H1 (cell line): ENCODE data around the gene ITGB8. TPM values are rescaled to one million over a fixed set of nuclear protein-coding genes. Genes with fewer than 3 reads are reported as not detected.

ENCODE experiments used
- CBX5 ChIP-seq: fragments of 300-800, 300-1000 bp; sonication (generic); IDR thresholded peaks from 2 replicates; pipeline ENCODE4 v1.7.1; 2016; ENCODE audit warnings: antibody characterized with exemption, low read length, low read depth
- CBX8 ChIP-seq: fragments of 300-800, 300-1000 bp; sonication (generic); IDR thresholded peaks from 2 replicates; pipeline ENCODE4 v1.7.1; 2016; ENCODE audit warnings: low read depth, low read length, borderline replicate concordance
- CHD1 ChIP-seq: IDR thresholded peaks from 2 replicates; pipeline ENCODE4 v1.6.1; 2012; ENCODE audit warnings: low read depth, low read length, improper control_type of control experiment
- POLR2AphosphoS5 ChIP-seq: IDR thresholded peaks from 2 replicates; pipeline ENCODE4 v1.6.1; 2011; ENCODE audit warnings: low read depth, low read length
- polyA plus RNA-seq, 7 experiments: library from polyadenylated mRNA; depleted of rRNA in 3 of 7; stranded (reverse) in 5 of 7; unstranded in 2 of 7; fragments of >200 nt in 5 of 7; fragments of 200-250 nt in 2 of 7; gene quantifications; 1 replicate in 5 of 7; 2 replicates in 1 of 7; 4 replicates in 1 of 7; pipeline versions ENCODE4 v1.2.1 to v1.2.3, GENCODE V29; 2011 to 2013; ENCODE audit warnings: missing spikeins in 2 of 7, mixed read lengths in 2 of 7
- total RNA-seq: library from RNA; stranded (reverse); fragmentation: NEBNext Ultra II Directional; extraction: Animal tissue kit (Norgen Biotek cat#: 25700); gene quantifications from 2 replicates; pipeline ENCODE4 v1.2.1, GENCODE V29; 2021
- TF ChIP-seq, protein P1 (sequence below): fragments of 300-600 bp; sonication (generic); IDR thresholded peaks from 2 replicates; pipeline ENCODE4 v1.7.1; 2012; ENCODE audit warnings: low read length, moderate library complexity, mild to moderate bottlenecking, inconsistent platforms; ENCODE audit not compliant: insufficient replicate concordance
- TF ChIP-seq, protein P2 (sequence below): IDR thresholded peaks from 2 replicates; pipeline ENCODE4 v1.6.1; 2012; ENCODE audit warnings: inconsistent platforms

The ITGB8 gene
- total and polyA plus RNA-seq, 2 of the 8 experiments (the other 6 are each of a cell fraction or from before 2014, with no cell fraction given) = 1.2 to 3.6 TPM

DNA sequence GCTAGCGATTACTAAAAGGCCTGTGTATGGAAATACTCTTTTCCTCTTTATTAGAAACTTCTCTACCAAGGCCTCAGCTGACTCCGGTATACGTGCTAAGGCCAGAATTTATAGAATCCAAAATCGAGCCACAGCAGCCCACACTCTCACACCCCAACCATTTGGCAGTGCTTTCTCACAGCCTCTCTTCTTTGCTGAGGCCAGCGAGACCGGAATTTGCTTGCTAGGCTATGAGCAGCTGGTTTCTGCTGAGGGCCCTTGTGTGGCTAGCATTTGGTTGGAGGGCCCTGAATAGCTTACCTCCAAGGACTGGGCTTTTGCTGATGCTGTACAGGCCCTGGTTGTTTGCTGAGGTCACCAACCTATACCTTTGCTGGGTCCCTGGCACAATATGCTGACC is 46.1 kb downstream of the ITGB8 start (continued):
- TF ChIP-seq, protein P1, sequence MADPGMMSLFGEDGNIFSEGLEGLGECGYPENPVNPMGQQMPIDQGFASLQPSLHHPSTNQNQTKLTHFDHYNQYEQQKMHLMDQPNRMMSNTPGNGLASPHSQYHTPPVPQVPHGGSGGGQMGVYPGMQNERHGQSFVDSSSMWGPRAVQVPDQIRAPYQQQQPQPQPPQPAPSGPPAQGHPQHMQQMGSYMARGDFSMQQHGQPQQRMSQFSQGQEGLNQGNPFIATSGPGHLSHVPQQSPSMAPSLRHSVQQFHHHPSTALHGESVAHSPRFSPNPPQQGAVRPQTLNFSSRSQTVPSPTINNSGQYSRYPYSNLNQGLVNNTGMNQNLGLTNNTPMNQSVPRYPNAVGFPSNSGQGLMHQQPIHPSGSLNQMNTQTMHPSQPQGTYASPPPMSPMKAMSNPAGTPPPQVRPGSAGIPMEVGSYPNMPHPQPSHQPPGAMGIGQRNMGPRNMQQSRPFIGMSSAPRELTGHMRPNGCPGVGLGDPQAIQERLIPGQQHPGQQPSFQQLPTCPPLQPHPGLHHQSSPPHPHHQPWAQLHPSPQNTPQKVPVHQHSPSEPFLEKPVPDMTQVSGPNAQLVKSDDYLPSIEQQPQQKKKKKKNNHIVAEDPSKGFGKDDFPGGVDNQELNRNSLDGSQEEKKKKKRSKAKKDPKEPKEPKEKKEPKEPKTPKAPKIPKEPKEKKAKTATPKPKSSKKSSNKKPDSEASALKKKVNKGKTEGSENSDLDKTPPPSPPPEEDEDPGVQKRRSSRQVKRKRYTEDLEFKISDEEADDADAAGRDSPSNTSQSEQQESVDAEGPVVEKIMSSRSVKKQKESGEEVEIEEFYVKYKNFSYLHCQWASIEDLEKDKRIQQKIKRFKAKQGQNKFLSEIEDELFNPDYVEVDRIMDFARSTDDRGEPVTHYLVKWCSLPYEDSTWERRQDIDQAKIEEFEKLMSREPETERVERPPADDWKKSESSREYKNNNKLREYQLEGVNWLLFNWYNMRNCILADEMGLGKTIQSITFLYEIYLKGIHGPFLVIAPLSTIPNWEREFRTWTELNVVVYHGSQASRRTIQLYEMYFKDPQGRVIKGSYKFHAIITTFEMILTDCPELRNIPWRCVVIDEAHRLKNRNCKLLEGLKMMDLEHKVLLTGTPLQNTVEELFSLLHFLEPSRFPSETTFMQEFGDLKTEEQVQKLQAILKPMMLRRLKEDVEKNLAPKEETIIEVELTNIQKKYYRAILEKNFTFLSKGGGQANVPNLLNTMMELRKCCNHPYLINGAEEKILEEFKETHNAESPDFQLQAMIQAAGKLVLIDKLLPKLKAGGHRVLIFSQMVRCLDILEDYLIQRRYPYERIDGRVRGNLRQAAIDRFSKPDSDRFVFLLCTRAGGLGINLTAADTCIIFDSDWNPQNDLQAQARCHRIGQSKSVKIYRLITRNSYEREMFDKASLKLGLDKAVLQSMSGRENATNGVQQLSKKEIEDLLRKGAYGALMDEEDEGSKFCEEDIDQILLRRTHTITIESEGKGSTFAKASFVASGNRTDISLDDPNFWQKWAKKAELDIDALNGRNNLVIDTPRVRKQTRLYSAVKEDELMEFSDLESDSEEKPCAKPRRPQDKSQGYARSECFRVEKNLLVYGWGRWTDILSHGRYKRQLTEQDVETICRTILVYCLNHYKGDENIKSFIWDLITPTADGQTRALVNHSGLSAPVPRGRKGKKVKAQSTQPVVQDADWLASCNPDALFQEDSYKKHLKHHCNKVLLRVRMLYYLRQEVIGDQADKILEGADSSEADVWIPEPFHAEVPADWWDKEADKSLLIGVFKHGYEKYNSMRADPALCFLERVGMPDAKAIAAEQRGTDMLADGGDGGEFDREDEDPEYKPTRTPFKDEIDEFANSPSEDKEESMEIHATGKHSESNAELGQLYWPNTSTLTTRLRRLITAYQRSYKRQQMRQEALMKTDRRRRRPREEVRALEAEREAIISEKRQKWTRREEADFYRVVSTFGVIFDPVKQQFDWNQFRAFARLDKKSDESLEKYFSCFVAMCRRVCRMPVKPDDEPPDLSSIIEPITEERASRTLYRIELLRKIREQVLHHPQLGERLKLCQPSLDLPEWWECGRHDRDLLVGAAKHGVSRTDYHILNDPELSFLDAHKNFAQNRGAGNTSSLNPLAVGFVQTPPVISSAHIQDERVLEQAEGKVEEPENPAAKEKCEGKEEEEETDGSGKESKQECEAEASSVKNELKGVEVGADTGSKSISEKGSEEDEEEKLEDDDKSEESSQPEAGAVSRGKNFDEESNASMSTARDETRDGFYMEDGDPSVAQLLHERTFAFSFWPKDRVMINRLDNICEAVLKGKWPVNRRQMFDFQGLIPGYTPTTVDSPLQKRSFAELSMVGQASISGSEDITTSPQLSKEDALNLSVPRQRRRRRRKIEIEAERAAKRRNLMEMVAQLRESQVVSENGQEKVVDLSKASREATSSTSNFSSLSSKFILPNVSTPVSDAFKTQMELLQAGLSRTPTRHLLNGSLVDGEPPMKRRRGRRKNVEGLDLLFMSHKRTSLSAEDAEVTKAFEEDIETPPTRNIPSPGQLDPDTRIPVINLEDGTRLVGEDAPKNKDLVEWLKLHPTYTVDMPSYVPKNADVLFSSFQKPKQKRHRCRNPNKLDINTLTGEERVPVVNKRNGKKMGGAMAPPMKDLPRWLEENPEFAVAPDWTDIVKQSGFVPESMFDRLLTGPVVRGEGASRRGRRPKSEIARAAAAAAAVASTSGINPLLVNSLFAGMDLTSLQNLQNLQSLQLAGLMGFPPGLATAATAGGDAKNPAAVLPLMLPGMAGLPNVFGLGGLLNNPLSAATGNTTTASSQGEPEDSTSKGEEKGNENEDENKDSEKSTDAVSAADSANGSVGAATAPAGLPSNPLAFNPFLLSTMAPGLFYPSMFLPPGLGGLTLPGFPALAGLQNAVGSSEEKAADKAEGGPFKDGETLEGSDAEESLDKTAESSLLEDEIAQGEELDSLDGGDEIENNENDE = no peak
- TF ChIP-seq CHD1 (no peak), CBX8 (no peak), CBX5 (no peak), POLR2AphosphoS5 (no peak)
- TF ChIP-seq, protein P2, sequence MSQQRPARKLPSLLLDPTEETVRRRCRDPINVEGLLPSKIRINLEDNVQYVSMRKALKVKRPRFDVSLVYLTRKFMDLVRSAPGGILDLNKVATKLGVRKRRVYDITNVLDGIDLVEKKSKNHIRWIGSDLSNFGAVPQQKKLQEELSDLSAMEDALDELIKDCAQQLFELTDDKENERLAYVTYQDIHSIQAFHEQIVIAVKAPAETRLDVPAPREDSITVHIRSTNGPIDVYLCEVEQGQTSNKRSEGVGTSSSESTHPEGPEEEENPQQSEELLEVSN = no peak
